GM12801 (cell line): ENCODE data around the gene SNX32.

Experiments used
- CTCF ChIP-seq: IDR thresholded peaks from one replicate; pipeline ENCODE4 v1.5.1; 2011; ENCODE audit warnings: control low read depth; ENCODE audit not compliant: insufficient read length; ENCODE audit errors: extremely low read depth

Gene SNX32

GRCh38 chr11:65880844-65881421 is 47.2 kb downstream of the SNX32 start:
- TF ChIP-seq CTCF = no peak

GRCh38 chr11:65882120-65883057 is 48.6 kb downstream of the SNX32 start:
- TF ChIP-seq CTCF = no peak

- TF ChIP-seq CTCF = no peak
Observed at GRCh38 chr11:65883058-65883761, 49.4 kb downstream of the SNX32 start.

- no peak for TF ChIP-seq CTCF
Observed at GRCh38 chr11:65883786-65884715, 50.3 kb downstream of the SNX32 start.

- TF ChIP-seq CTCF = peak; percentile 97
Observed at GRCh38 chr11:65884716-65885092, 50.9 kb downstream of the SNX32 start.

- TF ChIP-seq CTCF = no peak
Observed at GRCh38 chr11:65885231-65885630, 51.5 kb downstream of the SNX32 start.
